HG02870 (cell line): ENCODE data around the gene SMC6.

Source experiments
- ATAC-seq: cut with Tn5 transposase; IDR thresholded peaks from one replicate; pipeline ENCODE4 v1.9.1; 2021; ENCODE audit warnings: mild to moderate bottlenecking, moderate library complexity; ENCODE audit not compliant: unreplicated experiment

Gene SMC6

DNA sequence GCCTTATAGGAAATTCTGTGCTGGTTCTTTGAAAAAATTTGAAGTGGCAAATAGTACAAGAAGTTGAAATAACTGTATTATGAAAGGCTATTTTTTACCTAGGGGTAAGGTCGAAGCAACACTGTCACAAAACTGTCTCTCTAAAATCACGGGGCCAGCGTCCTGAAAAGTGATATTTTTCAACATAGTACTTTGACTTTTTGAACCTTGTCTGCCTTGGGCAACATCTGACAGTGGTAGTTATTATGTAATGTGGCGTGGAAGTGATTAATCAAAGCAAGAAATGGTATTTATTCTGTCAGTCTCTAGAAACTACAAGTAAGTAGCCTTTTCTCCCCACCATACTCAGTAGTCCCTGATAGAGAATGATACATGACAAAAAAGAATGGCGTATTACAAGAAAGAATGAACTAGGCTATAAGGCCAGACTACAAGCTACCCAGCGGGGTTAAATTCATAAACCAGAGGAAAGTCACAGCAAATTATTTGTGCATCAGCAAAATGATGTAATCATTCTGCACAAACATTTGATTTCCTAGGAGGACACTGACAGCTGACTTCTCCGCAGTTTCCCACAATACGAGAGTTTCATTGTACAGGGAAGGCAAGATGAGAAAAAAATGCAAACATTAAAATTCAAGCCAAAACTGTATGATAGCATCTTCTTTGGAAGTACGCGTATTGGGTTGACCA lies 10.2 kb upstream of the SMC6 start:
- ATAC-seq = no peak

DNA sequence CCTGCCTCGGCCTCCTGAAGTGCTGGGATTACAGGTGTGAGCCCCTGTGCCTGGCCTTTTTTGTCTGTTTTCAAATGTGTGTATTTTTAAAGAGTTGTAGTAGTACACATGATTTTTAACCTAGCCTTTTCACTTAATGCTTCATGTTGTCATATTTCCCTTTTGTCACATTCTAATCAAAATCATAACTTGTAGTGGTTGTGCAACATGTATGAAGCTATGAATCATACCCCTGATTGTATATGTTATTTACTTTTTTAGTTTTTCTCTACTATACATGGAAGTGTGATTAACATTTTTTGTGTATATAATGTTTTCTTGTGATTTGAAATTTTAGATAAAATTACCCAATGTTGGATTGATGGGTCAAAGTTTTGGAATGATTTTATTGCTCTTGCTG lies 8.8 kb upstream of the SMC6 start:
- ATAC-seq = no peak

DNA sequence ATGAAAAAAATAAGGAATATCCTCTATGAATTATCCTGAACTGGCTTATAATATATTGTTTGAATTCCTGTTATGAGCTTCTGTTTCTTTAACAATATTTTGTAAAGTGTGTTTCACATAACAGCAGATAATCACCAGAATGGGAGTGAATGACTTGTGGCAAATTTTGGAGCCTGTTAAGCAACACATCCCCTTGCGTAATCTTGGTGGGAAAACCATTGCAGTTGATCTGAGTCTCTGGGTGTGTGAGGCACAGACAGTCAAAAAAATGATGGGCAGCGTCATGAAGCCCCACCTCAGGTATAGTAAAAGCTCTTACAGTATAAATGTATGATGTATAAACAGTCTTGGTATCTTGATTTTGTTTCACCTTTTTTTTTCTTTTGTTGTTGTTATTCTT lies 6.2 kb upstream of the SMC6 start:
- no peak for ATAC-seq

DNA sequence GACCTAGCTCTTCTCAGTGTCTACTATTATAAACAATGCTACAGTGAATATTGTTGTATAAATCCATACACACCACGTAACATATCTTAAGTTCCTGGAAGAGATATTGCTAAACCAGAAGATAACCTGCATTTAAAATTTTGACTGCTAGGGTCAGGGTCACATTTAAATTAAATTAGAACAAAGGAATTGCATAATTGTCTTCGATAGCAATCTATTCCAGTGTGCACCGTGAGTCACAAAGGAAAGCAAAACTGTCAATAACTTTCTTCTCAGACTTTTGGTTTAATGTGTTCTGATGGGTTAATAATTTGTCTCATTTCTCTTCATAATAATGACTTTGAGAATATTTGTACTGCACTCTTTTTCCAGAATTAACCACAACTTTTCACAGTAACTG lies 4.5 kb upstream of the SMC6 start:
- ATAC-seq = no peak

DNA sequence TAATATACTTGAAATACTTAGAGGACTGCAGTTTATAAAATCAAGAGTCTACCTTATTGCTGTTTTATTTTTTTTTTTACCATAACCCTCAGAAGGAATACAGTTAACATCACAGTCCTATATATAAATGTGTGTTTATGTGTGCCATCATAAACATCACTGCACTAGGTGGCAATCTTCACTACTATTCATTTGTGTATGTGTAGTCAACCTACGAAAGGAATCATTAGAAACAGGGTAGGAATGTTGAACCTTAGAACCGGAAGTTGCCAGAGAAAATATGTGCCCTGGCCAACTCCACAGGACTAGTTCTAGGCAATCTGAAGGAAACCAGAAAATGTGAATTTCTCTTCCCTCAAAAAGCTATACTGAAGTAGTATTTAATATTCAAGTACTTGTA lies 3.7 kb upstream of the SMC6 start:
- no peak for ATAC-seq

DNA sequence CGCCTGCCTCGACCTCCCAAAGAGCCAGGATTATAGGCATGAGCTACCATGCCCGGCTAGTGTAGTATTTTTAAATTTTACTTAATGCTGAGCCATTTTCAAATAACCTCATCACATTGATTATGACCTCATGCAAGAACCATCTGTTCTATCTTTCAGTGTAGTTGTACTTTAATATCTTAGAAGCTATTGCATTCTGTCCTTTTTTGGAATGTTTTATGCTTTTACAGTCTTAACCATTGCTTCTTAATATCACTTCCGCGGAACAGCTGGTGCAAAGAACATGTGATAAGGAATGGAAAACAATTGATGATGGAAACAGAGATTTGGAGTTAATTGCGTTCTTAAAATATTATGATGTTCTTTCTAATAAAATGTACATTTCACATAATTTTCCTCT lies 3.1 kb upstream of the SMC6 start:
- no peak for ATAC-seq

DNA sequence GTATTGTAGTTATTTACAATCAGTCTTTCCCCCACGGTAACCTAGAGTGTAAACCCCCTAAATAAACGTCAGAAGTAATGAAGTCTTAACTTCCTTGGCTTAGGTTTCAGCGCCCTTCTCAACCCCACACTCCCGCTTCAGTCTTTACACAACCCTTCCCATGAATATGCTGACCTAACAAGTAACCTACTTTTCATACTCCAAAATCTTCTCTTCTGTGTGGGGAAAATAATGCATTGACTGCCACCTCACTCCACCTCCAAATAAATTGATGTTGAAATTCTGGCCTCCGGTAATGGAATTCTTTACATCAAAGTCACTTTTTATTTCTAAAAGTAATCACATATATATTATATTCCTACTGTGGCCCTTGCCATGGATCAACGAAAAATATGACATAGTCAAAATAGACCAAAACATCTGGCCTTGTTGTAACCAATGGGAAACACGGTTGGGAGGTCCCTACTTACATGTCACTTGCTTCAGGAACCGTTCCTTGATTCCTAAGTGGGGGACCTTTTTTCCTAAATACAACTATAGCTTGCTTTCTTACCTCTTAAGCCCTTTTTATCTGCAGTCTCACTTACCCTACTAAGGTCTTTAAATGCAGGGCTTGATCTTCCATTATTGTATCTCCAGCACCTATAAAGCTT lies 1.3 kb upstream of the SMC6 start:
- ATAC-seq = no peak

DNA sequence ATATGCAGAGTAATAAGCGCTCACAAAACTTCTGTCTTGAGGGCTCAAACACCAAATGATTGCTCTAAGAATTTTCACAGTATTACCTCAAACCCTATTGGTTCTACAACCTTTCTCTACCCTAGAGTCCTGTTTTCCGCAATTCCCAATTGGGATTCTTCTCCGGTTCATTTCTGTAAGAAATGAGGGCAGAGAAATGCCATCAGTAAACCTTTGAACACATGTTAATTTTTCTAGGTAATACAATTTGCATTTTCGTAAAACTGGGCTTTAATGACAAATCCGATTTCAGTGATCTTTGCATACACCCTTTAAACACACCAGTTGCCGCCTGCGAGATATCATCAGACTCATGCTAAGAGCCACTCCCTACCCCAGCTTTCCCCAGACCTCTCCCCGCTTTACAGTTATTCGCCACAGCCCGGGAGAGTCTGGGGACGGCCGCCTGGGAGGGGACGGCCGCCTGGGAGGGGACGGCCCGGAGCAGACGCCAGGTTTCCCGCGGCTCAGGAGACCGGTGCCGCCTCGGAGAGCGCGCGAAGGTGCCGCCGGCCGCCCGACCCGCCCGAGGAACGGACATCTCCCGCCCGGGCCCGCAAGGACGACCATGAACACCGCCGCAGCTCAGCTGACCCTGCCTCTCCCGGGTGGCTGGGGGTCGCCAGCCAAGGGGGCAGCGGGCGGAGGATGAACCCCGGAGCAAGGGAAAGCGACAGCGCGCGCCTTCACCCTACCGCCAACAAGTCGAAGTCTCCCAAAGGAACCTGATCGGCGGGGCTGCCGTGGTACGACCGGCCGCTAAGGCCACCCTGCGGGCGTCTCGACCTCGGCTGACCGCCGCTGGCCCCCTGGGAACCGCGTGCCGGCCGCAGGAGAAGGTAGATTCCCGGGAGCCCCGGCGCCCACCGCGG lies 463 bp downstream of the SMC6 start:
- ATAC-seq = peak; percentile 28

DNA sequence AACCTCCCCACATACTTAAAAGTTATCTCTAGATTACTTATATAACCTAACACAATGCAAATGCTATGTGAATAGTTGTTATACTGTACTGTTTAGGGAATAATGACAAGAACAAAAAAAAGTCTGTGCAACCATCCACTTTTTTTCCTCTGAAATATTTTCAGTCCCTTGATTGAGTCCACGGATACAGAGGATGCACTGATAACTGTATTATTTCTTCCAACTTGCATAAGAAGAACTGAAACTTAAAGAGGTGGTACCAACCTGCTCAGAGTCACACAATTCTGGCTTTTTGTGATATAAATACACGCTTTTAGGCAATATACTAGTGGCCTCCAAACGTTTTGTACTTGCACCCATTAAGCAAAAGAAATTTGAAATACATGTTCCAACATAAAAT lies 1.4 kb downstream of the SMC6 start:
- peak; percentile 13 for ATAC-seq

DNA sequence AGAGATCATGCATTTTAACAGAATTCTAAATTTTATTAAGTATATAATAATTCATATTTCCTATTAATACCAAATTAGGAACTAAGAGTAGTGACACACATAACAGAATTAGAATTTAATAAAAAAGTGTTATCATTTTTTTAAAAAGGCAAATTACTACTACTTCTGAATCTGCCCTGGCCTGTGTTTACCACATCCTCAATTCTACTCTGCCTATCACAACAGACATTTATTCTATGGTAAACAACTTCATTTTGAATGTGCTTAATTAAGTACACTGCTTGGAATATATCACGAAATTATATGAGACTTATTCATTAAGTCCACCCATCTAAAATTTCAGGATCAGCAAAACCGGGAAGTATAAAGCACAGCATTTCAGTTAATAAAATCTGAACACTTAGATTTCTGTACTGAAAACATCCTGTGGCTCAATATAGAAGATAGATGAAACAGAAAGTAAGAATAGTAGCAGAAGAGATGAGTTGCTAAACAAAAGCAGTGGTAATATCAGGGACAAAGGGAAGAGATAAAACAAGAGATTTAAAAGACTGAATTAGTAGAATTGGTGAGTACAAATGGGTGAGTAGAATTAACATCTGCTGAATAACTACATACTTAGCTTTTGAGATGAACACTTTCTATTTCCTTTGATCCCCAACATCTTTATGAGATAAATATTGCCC lies 3.7 kb downstream of the SMC6 start:
- ATAC-seq = peak; percentile 18

DNA sequence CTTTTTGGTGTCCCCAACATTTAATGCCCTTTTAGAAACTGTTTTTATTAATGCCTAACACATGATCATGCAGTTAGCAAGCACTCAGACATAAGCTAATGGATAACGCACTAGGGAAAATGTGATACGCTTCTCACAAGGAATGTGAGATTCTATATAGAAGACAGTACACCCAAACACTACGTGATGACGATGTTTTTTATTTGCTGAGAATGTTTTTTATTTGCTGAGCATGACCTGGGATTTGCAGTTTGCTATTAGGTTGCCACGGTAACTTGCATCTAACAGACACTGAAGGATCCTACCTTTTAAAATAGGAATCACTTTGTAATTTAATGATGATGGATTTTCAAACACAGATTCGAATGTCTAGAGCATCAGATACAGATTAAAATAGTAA lies 4.9 kb downstream of the SMC6 start:
- ATAC-seq = no peak

DNA sequence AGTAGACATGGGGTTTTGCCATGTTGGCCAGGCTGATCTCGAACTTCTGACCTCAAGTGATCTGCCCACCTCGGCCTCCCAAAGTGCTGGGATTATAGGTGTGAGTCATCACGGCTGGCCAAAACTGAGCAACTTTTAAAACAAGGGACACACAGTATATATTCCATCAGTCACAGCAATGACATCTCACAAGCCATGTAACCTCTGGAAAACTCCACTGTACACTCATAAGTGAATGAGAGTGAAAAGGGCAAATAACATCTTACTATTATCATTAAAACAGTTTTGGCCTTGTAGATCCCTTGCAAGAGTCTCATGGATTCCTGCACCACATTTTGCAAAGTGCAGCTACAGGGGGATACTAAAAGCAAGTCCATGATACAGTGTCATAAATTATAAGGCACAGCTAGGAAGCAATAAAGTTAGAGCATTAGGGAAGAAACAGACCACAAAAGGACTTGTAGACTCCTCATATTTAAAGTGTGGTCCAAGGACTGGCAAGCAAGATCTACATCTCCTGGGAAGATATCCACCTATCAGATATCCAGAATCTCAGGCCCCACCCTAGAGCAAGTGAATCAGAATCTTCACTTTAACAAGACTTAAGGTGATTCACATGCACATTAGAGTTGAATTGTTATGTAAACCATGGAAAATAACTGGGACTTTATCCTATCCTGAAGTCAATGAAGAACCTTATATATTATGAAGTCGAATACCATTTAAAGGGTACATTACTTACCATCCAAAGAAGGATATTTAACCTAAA lies 5.7 kb downstream of the SMC6 start:
- no peak for ATAC-seq

DNA sequence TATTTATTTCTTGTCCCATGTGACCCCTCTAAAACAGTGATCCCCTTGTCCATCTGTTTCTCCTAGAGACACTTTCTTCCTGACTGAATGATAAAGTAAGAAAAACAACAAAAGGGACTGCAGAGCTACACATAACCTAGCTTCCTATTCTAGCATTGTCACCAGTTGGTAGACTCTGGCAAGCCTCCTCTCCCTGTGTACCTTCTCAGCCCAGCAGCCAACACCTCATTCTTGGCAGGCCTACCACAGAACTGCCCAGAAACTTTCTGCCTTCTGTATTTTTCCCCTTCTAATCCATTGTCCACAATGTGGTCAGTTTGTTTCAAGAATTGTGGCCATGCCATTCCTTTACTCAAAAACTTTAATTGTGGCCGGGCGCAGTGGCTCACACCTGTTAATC lies 13.4 kb downstream of the SMC6 start:
- no peak for ATAC-seq

DNA sequence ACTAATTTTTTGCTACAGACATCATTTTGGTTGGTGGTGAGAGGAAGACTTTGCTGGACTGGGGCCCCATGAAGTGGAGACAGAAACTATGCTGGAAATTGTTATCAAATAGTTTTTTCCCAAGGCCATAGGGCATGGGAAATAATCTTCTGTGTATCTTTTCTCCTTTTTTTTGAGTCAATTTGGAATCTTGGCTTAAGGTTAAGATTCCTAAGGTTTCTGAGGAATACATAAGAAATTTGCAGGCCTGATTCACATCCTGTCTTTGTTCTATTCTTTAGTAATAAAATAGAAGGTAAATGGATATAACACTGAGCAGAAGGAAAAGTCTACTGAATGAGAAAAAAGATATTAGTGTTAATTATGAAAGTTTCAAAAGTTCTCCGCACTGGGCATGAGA lies 16.6 kb downstream of the SMC6 start:
- ATAC-seq = no peak

DNA sequence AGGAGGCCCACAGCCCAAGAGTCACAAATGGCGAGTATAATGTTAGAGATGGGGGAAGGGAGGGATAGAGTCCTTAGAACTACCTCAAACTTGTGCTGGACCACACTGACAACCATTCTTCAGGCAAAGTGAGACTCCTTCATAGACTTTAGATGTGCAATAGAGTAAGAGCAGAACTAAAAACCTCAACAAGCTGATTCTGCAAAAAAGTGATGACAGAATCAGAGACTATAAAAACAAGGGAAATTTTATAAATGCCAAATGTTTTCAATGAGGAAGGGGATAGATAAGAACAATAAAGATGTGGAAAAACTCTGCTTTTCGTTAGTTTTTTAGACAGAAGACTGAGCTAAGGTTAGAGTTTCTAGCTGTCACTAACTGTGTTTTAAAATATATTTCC lies 17.7 kb downstream of the SMC6 start:
- ATAC-seq = no peak

DNA sequence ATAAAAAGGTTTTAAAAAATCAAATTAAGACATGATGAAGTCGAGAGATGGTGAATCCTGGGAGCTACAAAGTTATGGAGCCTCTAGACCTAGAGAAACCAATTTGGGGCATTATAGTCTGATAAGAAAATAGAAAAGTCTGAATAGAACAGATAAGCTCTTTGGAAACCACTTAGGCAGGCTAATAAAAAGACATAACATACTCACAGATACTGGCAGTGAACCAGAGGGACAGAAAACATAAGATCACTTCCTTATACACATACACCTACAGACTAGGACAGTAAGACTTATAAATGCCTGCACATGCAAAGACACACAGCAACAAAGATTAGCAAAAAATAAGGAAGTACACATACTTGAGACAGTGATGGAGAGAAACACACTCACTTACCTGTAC lies 20.0 kb downstream of the SMC6 start:
- no peak for ATAC-seq

DNA sequence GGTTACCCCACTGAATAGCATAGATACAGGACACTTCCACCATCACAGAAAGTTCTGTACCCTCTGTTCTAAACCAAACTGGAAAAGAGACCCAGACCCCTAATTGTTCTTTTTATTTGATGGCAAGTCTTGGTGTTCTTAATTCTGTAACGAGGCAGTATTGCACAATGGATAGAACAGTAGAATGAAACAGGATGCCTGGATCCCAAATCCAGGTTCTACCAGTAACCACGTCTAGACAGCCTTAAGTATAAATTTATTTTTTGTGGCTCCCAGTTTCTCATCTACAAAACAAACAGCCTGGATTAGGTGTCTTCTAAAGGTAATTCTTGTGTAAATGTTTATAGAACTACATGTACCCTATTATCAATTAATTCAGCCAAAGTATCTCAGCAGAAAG lies 23.7 kb downstream of the SMC6 start:
- ATAC-seq = no peak

DNA sequence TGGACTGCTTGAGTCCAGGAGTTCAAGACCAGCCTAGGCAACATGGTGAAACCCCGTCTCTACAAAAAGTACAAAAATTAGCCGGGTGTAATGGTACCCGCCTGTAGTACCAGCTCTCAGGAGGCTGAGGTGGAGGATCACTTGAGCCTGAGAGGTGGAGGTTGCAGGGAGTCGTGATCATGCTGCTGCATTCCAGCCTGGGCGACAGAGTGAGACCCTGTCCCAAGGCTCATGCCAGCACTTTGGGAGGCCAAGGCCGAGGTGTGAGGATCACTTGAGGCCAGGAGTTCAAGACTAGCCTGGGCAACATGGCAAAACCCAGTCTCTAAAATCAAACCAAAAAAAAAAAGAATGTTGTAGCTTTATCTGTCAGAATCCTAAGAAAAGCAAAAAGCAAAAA lies 25.4 kb downstream of the SMC6 start:
- no peak for ATAC-seq

DNA sequence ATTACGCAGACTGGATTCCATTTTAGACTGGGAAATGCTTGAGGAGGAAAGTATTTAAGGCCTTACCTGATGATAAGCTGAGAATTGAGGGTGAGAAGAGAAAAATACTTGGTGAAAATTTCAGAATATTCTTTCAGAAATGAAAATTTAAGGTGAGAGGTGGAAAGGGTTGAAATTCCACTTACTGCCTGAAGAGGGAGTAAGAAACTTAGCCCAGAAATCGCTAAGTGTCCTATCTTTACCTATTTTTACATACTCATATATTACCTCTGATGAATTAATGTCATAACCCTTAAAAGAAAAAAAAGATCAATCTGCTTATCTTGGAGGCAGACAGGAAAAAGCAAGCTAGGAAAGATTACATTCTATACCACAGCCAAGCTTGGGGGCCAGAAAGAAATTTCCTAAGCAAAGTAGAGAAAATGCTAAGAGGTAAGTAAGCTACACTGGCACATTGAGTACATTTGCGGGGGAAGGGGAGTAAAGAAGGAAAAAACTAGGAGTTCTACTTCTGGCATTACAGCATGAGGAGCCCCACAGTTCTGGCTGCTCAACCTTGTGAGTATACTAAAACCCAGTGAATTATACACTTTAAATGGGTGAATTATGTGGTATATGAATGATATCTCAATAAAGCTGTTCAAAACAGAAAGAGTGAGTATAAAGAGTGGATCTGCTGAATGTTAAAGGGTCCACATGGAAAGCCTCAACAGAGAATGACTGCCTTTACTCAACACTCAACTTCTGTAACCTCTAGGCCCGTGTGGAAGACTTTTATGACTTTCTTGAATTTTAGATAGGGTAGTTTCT lies 33.8 kb downstream of the SMC6 start:
- ATAC-seq = peak; percentile 55

DNA sequence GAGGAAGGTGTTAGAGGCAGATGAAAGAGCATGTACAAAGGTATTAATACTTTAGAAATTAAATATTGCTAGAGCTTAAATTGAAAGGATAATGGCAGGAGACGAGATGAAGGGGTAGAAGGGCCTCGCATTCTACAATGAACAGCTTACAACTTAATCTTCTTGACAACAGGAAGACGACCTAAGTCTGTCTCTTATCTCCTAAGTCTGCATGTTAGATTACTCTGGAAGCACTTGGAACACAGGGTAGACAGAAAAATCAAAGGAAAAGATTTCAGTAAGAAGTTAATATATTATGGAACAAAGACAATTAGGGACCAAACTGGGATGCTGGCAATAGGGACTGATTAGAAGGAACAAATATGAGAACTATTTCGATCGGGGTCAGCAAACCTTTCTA lies 34.9 kb downstream of the SMC6 start:
- ATAC-seq = no peak
